Heart right ventricle (tissue), 16 donors: Measurements from ENCODE around the gene KCNMA1. TPM values are rescaled to one million over a fixed set of nuclear protein-coding genes. Genes with fewer than 3 reads are reported as not detected.

Experiments used
- ATAC-seq, 8 donors: fragments of 200-7000 bp; cut with Tn5 transposase; one replicate each; pipeline ENCODE4 v1.9.1; 2020; ENCODE audit warnings: mild to moderate bottlenecking in 8 of 8, moderate library complexity in 8 of 8, moderate number of reproducible peaks in 1 of 8
- DNase-seq, 2 donors: peaks; one replicate each; pipeline ENCODE4 v3.0.0-alpha.2; 2020
- H3K27ac ChIP-seq, 10 donors: fragments of 200-600 bp; sonication (generic) in 2 of 10; one replicate each; pipeline versions ENCODE4 v1.5.0 to v1.8.0; 2020 to 2022; ENCODE audit warnings: mild to moderate bottlenecking in 3 of 10
- H3K27me3 ChIP-seq, 7 donors: fragments of 200-600 bp; one replicate each; pipeline ENCODE4 v1.8.0; 2021 to 2022; ENCODE audit warnings: mild to moderate bottlenecking in 2 of 7
- H3K36me3 ChIP-seq, 9 donors: fragments of 200-600 bp; sonication (generic) in 1 of 9; one replicate each; pipeline versions ENCODE4 v1.5.0 to v1.8.0; 2020 to 2022; ENCODE audit warnings: mild to moderate bottlenecking in 2 of 9
- H3K4me1 ChIP-seq, 9 donors: fragments of 200-600 bp; sonication (generic) in 1 of 9; one replicate each; pipeline versions ENCODE4 v1.5.0 to v1.8.0; 2020 to 2022; ENCODE audit warnings: mild to moderate bottlenecking in 4 of 9
- H3K4me3 ChIP-seq, 10 donors: fragments of 200-600 bp; sonication (generic) in 2 of 10; one replicate each; pipeline versions ENCODE4 v1.5.0 to v1.8.0; 2020 to 2022; ENCODE audit warnings: mild to moderate bottlenecking in 7 of 10, moderate library complexity in 2 of 10
- H3K9me3 ChIP-seq, 11 donors: fragments of 200-600 bp in 10 of 11; sonication (generic) in 2 of 11; one replicate each; pipeline versions ENCODE4 v1.5.0 to v1.8.0; 2013 to 2022; ENCODE audit warnings: mild to moderate bottlenecking in 2 of 11, control low read depth in 1 of 11, moderate library complexity in 1 of 11
- WGBS, 2 donors: extraction: QIAGEN DNeasy Blood & Tissue Kit; methylation state at CpG; one replicate each; pipeline ENCODE4 v1.1.7; 2013; ENCODE audit warnings: inconsistent platforms in 1 of 2; 5-methylcytosine and 5-hydroxymethylcytosine counted together
- intact Hi-C, 10 donors: fragments of 100-400 bp; cut with DNase I; formaldehyde crosslinking; loops; one replicate each; pipeline versions ENCODE4 v1.11.1 to v1.14.2; 2022
- polyA plus RNA-seq, 2 donors: library from polyadenylated mRNA; stranded (reverse); fragments of 200-250 nt; gene quantifications; one replicate each; pipeline ENCODE4 v1.2.3, GENCODE V29; 2013
- total RNA-seq, 10 donors: library from RNA; stranded (reverse); fragmentation: NEBNext Ultra II Directional in 3 of 10; extraction: Animal tissue kit (Norgen Biotek cat#: 25700) in 3 of 10; gene quantifications; one replicate each; pipeline versions ENCODE4 v1.2.1 to v1.2.4, GENCODE V29; 2021 to 2023
- TF ChIP-seq, protein P1 (sequence below), 9 donors: fragments of 200-600 bp; sonication (generic) in 2 of 9; IDR thresholded peaks; one replicate each; pipeline versions ENCODE4 v1.5.0 to v1.8.0; 2021 to 2022; ENCODE audit warnings: antibody characterized with exemption in 9 of 9, mild to moderate bottlenecking in 5 of 9, moderate library complexity in 1 of 9
- donor health status: Arrhythmogenic right ventricular cardiomyopathy.
- donor health status: ischemic (EF 13 %, LVEDD 7.1; RV severe dilation, severe dysfunction).
- donor health status: healthy with polysubstance abuse.
- donor health status: DM: no; HTN: yes; CAD: no.
- donor health status: DM: no; HTN: no; CAD: no.
- donor health status: ischemic (EF 25% LVEDD 6.9; RV normal size, moderate dysfunction).
- donor health status: ischemic (EF 25% LVEDD 5.7; RV mildly dilated, moderate dysfunction).
- donor health status: healthy.
- donor health status: DM: yes; HTN: yes; CAD: no.
- donor health status: Ischemic cardiomyopathy.
- donor health status: ischemic (EF 35%, LVEDD 5.7; RV mildly dilated, moderate dysfunction).
- donor health status: nonischemic (EF 11% LVEDD 7.7; RV severe dilation, severe dysfunction).
- donor health status: DM: yes; HTN: yes; CAD: no.
- donor health status: PGD.
- donor health status: ischemic (EF 29% LVEDD 5.4; RV normal size, mild dysfunction).
- donor health status: nonischemic (EF 23%, LVEDD 6.1; RV moderate dilation, normal function).

KCNMA1 gene
- total and polyA plus RNA-seq, 12 donors: 0.59 to 5.3 (median 1.6) TPM

DNA sequence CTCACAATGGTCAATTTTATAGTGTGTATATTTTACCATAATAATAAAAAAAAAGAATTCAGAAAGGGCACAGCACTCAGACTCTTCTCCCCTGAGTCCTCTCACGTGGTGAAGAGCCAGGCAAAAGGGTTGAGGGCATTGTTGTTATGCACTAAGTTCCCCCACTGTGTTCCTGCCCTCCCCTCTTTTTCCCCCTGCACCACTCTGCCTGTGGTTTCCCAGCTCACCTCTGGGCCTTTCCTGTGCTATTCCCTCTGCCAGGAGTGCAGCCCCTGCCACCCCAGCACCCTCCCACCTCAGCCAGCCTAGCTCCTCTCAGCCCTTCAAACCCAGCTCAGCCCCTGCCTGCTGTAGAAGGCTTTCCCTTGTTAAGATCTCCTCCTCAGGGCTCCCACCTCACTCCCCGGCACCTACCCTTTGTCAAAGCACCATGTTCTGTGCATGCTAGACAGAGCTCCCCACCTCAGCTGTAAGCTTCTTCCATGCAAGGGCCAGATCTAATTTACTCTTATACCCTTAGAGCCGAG lies 108.5 kb downstream of the KCNMA1 start:
- Histone ChIP-seq H3K27ac (peak overlapping the region in 1 of 10 donors; percentile 48), H3K36me3 (no peaks in the 10 kb centered on the region), H3K27me3 (peaks cover 0 to 24% (median 0%) of the 10 kb centered on the region in 7 donors), H3K9me3 (no peaks in the 10 kb centered on the region), H3K4me3 (no peak overlapping the region), H3K4me1 (peaks cover 0 to 28% (median 0%) of the 10 kb centered on the region in 9 donors)
- ATAC-seq (no peak), DNase-seq (no peak)
- intact Hi-C loops: no loop called here
- WGBS, 2 donors: 73 to 80% methylated on average over 3 of the region's 3 CpGs
- TF ChIP-seq, protein P1, sequence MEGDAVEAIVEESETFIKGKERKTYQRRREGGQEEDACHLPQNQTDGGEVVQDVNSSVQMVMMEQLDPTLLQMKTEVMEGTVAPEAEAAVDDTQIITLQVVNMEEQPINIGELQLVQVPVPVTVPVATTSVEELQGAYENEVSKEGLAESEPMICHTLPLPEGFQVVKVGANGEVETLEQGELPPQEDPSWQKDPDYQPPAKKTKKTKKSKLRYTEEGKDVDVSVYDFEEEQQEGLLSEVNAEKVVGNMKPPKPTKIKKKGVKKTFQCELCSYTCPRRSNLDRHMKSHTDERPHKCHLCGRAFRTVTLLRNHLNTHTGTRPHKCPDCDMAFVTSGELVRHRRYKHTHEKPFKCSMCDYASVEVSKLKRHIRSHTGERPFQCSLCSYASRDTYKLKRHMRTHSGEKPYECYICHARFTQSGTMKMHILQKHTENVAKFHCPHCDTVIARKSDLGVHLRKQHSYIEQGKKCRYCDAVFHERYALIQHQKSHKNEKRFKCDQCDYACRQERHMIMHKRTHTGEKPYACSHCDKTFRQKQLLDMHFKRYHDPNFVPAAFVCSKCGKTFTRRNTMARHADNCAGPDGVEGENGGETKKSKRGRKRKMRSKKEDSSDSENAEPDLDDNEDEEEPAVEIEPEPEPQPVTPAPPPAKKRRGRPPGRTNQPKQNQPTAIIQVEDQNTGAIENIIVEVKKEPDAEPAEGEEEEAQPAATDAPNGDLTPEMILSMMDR (IDR thresholded peaks at IDR 0.05): no peak

DNA sequence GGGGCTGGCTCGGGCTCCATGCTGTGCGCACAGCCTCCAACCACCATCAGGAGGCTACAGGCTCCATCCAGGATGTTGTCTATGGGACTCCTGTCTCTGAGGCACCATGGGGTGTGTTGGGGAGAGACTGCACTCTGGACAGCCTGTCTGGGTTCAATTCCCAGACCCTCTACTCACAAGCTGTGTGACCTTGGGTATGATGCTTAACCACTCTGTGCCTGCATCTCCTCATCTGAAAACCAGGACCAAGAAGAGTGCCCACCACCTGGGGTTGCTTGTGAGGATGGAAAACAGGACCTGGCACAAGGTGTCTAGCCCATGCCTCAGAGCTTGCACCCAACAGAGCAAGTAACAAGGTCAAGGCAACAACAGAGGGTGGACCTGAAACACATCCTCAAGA lies 109.8 kb downstream of the KCNMA1 start:
- Histone ChIP-seq H3K27me3 (peaks cover 0 to 30% (median under 1%) of the 10 kb centered on the region in 7 donors), H3K4me3 (no peak overlapping the region), H3K36me3 (no peaks in the 10 kb centered on the region), H3K27ac (no peak overlapping the region), H3K9me3 (no peaks in the 10 kb centered on the region), H3K4me1 (peaks cover 0 to 20% (median 0%) of the 10 kb centered on the region in 9 donors)
- ATAC-seq (no peak), DNase-seq (no peak)
- WGBS, 2 donors: 93 to 95% methylated on average over 2 of the region's 2 CpGs
- intact Hi-C loops: no loop called here
- TF ChIP-seq, protein P1 (IDR thresholded peaks at IDR 0.05): no peak

DNA sequence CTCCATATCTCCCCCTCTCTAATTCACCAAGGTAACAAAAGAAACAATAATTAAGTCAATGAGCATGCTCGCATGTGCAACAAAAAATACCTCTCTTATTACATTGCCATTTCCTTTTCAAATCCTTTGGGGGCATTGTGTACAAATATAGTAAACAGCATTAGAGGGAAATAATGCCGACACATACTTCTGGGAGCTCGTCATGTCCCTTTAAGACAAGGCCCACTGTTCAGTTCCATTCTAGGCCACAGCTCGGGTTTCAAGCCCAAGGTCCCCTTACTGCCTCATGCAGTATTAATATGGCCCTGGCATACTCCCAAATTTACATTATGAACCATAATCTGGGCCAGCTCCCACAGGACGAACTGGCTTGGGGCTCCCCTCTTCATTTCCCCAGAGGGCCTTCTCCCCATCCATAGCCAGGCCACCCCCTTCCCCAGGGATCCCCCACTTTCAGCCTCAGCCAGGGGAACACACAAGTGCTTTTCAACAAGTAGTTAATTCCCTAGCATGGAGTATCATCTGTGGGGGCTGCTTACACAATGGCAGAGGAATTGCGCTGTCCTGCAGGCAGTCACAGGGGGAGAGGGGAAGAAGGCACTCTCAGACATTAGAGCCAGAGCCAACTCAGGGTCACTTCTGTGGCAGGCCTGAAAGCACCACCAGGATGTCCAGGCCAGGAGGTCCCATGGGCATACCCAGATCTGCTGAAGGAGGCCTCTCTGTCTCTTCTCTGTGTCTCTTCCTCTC lies 110.6 kb downstream of the KCNMA1 start:
- H3K4me1 ChIP-seq: peaks cover 0 to 13% (median 0%) of the 10 kb centered on the region in 9 donors
- DNase-seq (no peak), ATAC-seq (no peak)
- no peaks in the 10 kb centered on the region for H3K9me3 ChIP-seq
- H3K27me3 ChIP-seq: peaks cover 0 to 31% (median 4%) of the 10 kb centered on the region in 7 donors
- no peak overlapping the region for H3K27ac ChIP-seq
- 51 to 70% methylated on average over 6 of the region's 6 CpGs for WGBS, 2 donors
- no peak overlapping the region for H3K4me3 ChIP-seq
- TF ChIP-seq, protein P1 (IDR thresholded peaks at IDR 0.05): no peak
- H3K36me3 ChIP-seq: no peaks in the 10 kb centered on the region
- intact Hi-C loops: no loop called here

DNA sequence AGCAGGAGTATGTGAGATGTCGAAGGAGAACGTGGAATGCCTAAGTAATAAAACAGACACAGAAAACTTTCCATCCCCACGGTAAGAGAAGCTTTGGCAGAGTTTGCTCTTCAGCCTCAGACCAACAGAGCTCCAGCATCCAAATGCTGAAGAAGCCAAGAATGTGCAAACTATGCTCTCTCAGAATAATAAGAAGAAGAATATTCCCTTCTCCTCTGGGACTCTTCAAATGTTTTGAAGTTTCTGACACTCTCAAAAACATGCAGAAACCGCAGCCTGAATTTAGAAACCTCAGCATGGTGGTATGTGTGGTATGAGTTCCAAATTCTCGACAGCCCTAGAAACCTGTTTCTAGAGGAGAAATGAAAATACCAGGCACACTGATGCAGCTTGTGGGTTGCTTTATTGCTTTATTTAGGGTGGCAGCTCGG lies 113.3 kb downstream of the KCNMA1 start:
- intact Hi-C loops: no loop called here
- ATAC-seq (no peak), DNase-seq (no peak)
- TF ChIP-seq, protein P1 (IDR thresholded peaks at IDR 0.05): no peak
- WGBS, 2 donors: 44 to 45% methylated on average over 6 of the region's 6 CpGs
- Histone ChIP-seq H3K4me3 (no peak overlapping the region), H3K27ac (no peak overlapping the region), H3K27me3 (peaks cover 0 to 29% (median 4%) of the 10 kb centered on the region in 7 donors), H3K4me1 (no peaks in the 10 kb centered on the region), H3K9me3 (no peaks in the 10 kb centered on the region), H3K36me3 (no peaks in the 10 kb centered on the region)
